Liver (tissue), 3 donors: ENCODE measurements around the gene ALG9.

ENCODE experiments used
- EGR1 ChIP-seq, 2 donors: IDR thresholded peaks; 2 replicates each; pipeline ENCODE4 v1.6.1; 2016 to 2018; ENCODE audit warnings: antibody characterized with exemption in 2 of 2, low read depth in 2 of 2
- GABPA ChIP-seq, 2 donors: IDR thresholded peaks in 1 of 2; conservative IDR thresholded peaks in 1 of 2; 2 replicates each; pipeline ENCODE4 v1.6.1; 2016; ENCODE audit warnings: antibody characterized with exemption in 2 of 2, mild to moderate bottlenecking in 1 of 2, moderate library complexity in 1 of 2
- HNF4A ChIP-seq, 2 donors: conservative IDR thresholded peaks; 2 replicates each; pipeline ENCODE4 v1.6.1; 2016; ENCODE audit warnings: antibody characterized with exemption in 2 of 2, mild to moderate bottlenecking in 2 of 2
- HNF4G ChIP-seq: IDR thresholded peaks from 2 replicates; pipeline ENCODE4 v1.6.1; 2016; ENCODE audit warnings: antibody characterized with exemption
- JUND ChIP-seq, 2 donors: IDR thresholded peaks; 2 replicates each; pipeline ENCODE4 v1.6.1; 2016; ENCODE audit warnings: antibody characterized with exemption in 2 of 2
- RAD21 ChIP-seq, 2 donors: IDR thresholded peaks; 2 replicates each; pipeline ENCODE4 v1.6.1; 2016; ENCODE audit warnings: antibody characterized with exemption in 2 of 2, mild to moderate bottlenecking in 2 of 2
- RXRA ChIP-seq, 2 donors: IDR thresholded peaks; 2 replicates each; pipeline ENCODE4 v1.6.1; 2017 to 2018; ENCODE audit warnings: antibody characterized with exemption in 2 of 2, mild to moderate bottlenecking in 1 of 2
- SP1 ChIP-seq: IDR thresholded peaks from 2 replicates; pipeline ENCODE4 v1.6.1; 2018; ENCODE audit warnings: antibody characterized with exemption, mild to moderate bottlenecking
- YY1 ChIP-seq: IDR thresholded peaks from 2 replicates; pipeline ENCODE4 v1.6.1; 2016; ENCODE audit warnings: antibody characterized with exemption, mild to moderate bottlenecking
- TF ChIP-seq, protein P1 (sequence below): IDR thresholded peaks from 2 replicates; pipeline ENCODE4 v1.6.1; 2016; ENCODE audit warnings: antibody characterized with exemption
- TF ChIP-seq, protein P2 (sequence below): fragments of 150-350 bp; IDR thresholded peaks from 2 replicates; pipeline ENCODE4 v1.5.1; 2017; ENCODE audit warnings: improper control_type of control experiment, low read depth, low read length; ENCODE audit not compliant: missing input control
- donor health status: healthy.
- donor health status: healthy.

DNA sequence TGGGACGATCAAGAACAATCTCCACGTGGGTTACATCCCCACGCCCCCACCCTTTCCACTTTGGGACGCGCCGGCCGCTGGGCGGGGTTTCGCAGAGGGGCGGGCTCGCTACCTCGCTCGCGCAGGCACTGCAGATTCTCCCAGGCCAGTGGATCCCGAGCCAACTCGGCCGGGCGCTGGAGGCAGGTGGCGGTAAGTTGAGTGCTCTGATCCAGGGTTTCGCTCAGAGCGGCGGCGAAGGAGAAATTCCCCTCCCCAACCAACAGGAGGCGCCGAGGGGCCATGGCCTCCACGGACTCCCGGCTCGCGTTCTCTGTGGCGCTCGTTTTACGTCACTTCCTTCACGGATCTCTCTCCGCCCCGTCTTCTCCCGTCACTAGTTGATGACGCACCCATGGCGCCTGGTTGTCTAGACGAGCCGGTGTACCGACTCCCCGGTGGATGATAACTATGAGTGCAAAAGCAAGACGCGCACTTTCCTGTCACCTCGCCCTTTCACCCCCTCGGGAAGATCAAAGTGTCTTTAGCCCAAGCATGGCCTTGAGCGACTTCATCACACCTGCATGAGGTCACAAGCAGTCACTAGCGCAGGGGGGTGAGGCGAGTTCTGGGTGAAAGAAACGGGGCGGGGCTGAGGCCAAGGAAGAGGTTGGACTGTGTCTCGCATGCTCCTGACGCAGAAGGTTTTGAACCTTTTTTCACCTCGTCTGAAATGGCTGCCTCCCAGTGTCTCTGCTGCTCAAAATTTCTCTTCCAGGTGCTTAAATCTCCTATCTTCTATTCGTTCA, 7.7 kb upstream of the ALG9 start, which contains the start of the genes CFAP68 and FDXACB1:
- TF ChIP-seq, protein P1, sequence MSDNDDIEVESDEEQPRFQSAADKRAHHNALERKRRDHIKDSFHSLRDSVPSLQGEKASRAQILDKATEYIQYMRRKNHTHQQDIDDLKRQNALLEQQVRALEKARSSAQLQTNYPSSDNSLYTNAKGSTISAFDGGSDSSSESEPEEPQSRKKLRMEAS, result peak; percentile 82
- TF ChIP-seq YY1 (peak; percentile 96), HNF4A (conservative IDR thresholded peaks at IDR 0.05) (peak; percentile 26 to 63), EGR1 (IDR thresholded peaks at IDR 0.05; ENCODE audit: low read depth in 2 of 2) (no peak), HNF4G (no peak), SP1 (peak; percentile 82), JUND (IDR thresholded peaks at IDR 0.05) (peak; percentile 75 to 93), GABPA (IDR thresholded peaks at IDR 0.05 in 1 of 2, conservative IDR thresholded peaks at IDR 0.05 in 1 of 2) (peak; percentile 84 to 95), RXRA (IDR thresholded peaks at IDR 0.05) (peak; percentile 75 to 95), RAD21 (IDR thresholded peaks at IDR 0.05) (peak; percentile 93 to 95)
- TF ChIP-seq, protein P2, sequence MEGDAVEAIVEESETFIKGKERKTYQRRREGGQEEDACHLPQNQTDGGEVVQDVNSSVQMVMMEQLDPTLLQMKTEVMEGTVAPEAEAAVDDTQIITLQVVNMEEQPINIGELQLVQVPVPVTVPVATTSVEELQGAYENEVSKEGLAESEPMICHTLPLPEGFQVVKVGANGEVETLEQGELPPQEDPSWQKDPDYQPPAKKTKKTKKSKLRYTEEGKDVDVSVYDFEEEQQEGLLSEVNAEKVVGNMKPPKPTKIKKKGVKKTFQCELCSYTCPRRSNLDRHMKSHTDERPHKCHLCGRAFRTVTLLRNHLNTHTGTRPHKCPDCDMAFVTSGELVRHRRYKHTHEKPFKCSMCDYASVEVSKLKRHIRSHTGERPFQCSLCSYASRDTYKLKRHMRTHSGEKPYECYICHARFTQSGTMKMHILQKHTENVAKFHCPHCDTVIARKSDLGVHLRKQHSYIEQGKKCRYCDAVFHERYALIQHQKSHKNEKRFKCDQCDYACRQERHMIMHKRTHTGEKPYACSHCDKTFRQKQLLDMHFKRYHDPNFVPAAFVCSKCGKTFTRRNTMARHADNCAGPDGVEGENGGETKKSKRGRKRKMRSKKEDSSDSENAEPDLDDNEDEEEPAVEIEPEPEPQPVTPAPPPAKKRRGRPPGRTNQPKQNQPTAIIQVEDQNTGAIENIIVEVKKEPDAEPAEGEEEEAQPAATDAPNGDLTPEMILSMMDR, result peak; percentile 98
